ENCODE results near the gene EOLA1.
A peak's percentile ranks its signal among the peaks of the same experiment; 100 is the strongest.

DNA sequence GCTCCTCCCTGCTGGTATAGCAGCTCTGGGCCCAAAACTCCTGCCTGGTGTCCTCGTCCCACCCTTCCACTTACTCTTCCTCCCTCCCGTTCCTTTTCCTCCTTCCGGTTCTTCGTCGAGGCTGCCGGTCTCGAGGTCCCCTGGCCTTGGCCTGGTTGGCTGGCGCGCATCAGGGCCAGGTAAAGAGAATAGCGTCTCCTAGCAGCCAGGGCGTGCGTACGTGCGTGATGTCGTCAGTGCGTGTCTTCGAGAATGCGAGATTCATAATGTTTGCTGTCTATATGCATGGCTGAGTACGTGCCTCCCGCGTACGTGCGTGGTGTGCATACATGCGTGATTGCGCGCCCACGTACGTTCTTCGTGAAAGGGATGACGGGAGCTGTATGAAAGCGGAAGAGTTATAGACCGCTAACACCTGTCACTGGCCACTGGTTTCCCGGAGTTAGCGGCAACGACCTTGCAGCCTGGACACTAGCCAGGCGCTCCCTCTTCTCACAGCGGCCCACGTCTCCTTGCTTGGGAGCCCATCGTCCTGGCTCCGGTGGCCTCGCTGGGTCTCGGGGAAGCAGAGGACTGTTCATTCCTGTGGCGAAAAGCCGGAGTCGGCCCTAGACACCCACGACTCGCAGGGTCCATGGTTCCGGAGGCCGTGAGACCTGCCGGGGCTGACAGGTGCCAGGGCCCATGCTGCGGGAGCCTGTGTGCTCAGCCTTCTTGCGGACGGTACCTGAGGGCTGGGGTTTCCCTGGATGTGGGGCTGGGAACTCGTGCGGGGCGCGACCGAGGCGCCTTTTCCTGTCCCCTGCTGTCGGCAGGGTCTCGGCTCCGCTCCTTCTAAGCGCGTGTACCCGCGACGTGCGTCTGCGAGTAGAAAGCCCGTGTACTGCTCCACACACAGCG, at the start of gene EOLA1:
- TF ChIP-seq POLR2A (IDR thresholded peaks at IDR 0.05): peak; percentile 64
- TF ChIP-seq, protein P1, sequence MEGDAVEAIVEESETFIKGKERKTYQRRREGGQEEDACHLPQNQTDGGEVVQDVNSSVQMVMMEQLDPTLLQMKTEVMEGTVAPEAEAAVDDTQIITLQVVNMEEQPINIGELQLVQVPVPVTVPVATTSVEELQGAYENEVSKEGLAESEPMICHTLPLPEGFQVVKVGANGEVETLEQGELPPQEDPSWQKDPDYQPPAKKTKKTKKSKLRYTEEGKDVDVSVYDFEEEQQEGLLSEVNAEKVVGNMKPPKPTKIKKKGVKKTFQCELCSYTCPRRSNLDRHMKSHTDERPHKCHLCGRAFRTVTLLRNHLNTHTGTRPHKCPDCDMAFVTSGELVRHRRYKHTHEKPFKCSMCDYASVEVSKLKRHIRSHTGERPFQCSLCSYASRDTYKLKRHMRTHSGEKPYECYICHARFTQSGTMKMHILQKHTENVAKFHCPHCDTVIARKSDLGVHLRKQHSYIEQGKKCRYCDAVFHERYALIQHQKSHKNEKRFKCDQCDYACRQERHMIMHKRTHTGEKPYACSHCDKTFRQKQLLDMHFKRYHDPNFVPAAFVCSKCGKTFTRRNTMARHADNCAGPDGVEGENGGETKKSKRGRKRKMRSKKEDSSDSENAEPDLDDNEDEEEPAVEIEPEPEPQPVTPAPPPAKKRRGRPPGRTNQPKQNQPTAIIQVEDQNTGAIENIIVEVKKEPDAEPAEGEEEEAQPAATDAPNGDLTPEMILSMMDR (IDR thresholded peaks at IDR 0.05): no peak
